GM21367 (cell line): ENCODE data around the gene ACER2.
A peak's percentile ranks its signal among the peaks of the same experiment; 100 is the strongest.

Experiments
- ATAC-seq: cut with Tn5 transposase; IDR thresholded peaks from one replicate; pipeline ENCODE4 v1.9.1; 2021; ENCODE audit not compliant: unreplicated experiment

Gene ACER2

DNA sequence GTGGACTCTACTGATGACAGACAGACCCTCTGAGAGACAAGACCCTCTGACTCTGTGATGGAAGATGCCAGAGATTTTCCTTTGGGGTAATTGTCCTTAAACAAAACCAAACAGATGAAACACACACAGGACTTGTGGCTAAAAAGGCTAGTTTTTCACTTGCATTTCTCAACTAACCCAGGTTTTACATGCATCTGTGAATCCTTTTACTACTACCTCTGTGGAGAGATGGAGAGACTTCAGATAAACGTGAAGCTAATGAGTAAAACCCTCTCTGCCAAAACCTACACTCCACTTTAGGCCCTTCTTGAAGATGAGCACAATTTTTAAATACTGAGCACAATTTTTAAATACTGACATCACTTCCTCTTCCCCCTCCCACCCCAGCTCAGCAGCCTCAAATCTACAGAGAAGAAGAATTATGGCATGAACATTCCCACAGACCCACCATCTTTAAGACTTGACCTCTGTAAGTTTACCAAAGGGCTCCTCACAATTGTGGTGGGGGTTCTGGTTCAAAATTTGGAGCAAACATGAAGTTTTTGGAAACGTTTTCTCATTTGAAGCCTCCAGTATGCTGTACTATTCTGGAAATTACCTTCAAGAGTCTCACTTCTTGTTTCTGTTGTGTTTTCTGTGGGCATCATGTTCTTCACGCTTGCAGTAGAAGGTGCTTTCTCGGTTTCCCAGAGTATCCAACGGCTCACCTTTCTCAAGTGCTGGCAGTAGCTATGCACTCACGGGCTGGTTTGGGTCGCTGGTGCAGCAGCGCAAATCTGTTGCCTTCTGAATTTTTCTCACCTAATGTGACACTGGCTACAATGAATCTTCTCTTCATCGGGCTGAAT lies 42.7 kb downstream of the ACER2 start:
- peak; percentile 95 for ATAC-seq

GRCh38 chr9:19456426-19456825 lies 47.6 kb downstream of the ACER2 start:
- no peak for ATAC-seq

GRCh38 chr9:19456996-19457692 lies 48.3 kb downstream of the ACER2 start:
- peak; percentile 71 for ATAC-seq

DNA sequence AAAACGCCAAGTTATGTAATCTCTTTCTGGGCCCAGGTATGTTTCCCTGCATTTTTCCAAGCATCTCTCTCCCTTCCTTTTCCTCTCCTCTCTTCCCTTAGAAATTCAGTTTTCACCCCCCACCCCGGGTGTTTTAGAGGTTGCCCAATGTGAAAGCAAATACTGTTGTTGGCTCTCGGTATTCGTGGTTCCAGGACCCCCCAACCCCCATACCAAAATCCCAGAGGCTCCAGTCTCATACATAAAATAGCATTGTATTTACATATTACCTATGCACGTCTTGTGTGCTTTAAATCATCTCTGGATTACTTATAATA lies 48.8 kb downstream of the ACER2 start:
- ATAC-seq, result peak; percentile 25

DNA sequence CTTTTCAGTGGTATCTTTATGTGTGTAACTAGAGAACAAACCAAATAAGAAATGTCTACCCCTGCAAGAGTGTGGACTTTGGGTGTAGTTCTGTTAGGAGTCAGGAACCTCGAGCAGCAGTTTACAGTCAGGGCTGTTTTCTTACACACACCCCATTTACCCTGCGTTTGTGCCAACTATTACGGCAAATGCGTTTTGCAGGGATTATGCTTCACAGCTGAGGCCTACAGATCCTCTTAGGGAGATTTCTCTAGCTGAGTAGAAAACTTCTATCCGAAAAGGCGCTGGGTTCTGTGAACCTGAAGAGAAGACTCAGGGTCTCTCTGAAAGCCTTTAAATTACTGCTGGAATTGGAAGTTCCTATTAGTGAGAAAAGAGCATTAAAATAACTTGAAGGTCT lies 51.4 kb downstream of the ACER2 start:
- ATAC-seq, result no peak

GRCh38 chr9:19461135-19461534 lies 52.3 kb downstream of the ACER2 start:
- no peak for ATAC-seq

- peak; percentile 2 for ATAC-seq
Observed at GRCh38 chr9:19464061-19464763, 55.4 kb downstream of the ACER2 start.

DNA sequence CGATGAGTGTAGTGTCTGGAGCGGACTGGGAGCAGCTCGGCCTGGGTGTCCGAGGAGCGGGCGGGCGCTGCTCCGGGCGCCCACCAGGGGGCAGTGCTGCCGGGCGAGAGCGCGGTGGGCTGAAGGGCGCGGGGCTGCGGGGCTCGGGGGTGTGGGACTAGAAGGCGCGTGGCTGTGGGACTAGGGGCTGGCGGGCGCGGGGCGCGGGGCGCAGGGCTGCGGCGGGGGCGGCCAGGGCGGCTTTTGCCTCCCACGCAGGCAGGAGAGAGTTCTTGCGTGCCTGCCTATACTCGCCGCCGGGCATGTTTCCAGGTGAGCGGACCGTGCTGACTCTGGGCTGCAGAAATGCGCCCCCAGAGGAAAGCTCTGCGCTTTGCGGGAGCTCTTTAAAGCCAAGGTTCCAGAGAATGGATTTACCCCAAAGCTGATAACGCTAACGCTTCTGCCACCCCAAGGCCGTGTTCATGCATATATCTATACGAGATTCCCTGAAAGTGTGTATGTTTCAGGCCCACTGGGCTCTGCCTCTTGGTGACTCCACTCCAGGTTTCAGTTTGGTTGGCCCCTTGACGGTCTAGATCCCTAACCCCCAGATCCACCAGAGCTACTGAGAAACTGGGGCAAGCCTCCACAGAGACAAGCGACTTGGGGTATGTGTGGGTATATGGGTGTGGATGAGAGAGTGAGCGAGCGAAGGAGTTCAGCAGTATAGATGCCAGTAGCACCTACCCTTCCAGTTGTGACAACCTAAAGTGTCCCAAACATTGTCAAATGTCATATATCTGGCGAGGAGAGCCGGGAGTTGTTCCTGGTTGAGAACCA lies 56.2 kb downstream of the ACER2 start:
- peak; percentile 93 for ATAC-seq

GRCh38 chr9:19465586-19466279 lies 56.9 kb downstream of the ACER2 start:
- no peak for ATAC-seq

- ATAC-seq, result no peak
Observed at GRCh38 chr9:19466280-19466639, 57.5 kb downstream of the ACER2 start.

- ATAC-seq, result no peak
Observed at GRCh38 chr9:19469271-19469670, 60.5 kb downstream of the ACER2 start.

- ATAC-seq, result no peak
Observed at GRCh38 chr9:19470567-19470966, 61.8 kb downstream of the ACER2 start.

DNA sequence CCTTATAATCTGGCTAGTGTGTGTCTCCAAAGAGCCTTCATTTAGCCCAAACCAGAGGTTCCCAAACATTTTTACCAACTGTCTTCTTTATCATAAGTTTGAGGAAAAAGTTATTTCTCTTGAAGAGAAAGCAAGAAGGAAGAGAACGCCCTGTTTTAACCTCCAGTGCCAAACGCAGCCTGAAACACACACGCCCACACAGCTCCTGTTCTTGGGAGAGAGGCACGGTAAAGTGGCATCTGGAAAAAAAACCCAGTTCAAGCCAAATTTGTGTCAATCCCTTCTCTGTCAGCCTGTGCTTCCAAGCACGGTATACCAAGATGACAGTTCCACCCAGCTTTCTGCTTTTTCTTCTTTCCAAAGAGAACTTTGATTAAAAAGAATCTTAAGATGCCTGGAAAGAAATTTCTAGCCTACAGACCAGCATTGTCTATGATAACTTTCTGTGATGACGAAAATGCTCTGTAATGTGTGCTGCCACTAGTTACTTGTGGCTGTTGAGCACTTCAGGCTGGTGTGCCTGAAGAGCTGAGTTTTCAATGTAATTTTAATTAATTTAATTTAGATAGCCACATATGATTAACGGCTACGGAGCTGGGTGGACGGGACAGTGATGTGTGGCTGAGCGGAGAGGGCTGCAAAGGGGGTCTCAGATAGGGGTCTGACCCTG lies 62.3 kb downstream of the ACER2 start:
- ATAC-seq, result no peak

- peak; percentile 71 for ATAC-seq
Observed at GRCh38 chr9:19471737-19472648, 63.2 kb downstream of the ACER2 start.

DNA sequence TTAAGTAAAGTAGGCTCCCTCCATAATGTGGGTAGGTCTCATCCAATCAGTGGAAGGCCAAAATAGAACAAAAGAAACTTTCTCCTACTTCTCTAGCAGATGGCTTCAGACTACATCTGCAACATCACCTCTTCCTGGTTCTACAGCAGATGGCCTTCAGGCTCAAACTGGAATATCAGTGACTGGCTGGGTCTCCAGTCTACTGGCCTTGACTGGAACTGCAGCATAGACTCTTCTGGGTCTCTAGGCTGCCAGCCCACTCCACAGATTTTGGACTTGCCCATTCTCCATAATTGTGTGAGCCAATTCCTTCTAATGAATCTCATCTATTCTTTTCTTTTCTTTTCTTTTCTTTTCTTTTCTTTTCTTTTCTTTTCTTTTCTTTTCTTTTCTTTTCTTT lies 64.8 kb downstream of the ACER2 start:
- no peak for ATAC-seq

DNA sequence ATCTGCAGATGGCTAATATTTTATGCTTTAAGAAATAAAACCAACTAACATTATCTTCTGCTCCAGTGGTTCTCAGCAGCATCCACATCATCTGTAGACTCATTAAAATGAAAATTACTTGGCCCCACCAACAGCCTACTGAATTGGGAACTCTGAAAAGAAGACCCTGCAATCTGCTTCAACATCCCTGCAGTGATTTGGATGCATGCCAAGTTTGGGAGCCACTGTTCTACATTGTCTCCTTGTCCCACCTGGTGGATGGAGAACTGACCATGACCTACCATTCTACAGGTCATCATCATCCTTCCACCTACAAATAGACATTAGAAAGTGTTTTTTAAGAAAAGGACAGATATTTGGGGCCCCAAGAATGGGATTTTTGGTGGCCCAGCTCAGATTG lies 71.1 kb downstream of the ACER2 start:
- no peak for ATAC-seq

DNA sequence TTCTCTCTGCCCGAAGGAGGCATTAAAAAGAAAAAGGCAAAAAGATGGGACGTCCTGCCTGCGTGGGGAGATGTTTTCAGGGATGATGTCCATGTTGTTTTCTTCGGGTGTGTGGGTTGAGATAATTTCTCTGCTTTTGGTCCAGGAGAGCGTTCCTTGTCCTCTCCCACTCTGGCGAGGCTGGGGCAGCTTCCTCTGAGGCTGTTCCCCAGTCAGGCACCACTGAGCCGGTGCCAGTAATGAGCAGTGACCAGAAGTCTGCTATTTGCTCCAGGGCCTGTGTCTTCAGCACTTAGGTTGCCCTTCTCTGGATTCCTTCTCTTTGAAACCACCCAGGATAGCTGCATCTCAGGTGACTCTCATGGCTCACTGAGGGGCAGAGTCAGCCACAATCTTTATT lies 71.5 kb downstream of the ACER2 start:
- ATAC-seq, result no peak

GRCh38 chr9:19481121-19481870 lies 72.5 kb downstream of the ACER2 start:
- no peak for ATAC-seq
